HepG2 (cell line): ENCODE results near the gene BCAS3. TPM values are rescaled to one million over a fixed set of nuclear protein-coding genes. Genes with fewer than 3 reads are reported as not detected.
A peak's percentile ranks its signal among the peaks of the same experiment; 100 is the strongest.

Experiments used
- ATF7 ChIP-seq, 2 experiments: fragments of 450-650 bp in 1 of 2; sonication (generic) in 1 of 2; formaldehyde crosslinking in 1 of 2; IDR thresholded peaks; 2 replicates each; pipeline versions ENCODE4 v1.4.0 to v1.6.1; 2016 to 2020; ENCODE audit warnings: antibody characterized with exemption in 1 of 2, mild to moderate bottlenecking in 1 of 2, missing genetic modification reagents in 1 of 2
- FIP1L1 ChIP-seq: fragments of 200-400 bp; formaldehyde crosslinking; IDR thresholded peaks from 2 replicates; pipeline ENCODE4 v1.6.1; 2018; ENCODE audit warnings: low read depth, mild to moderate bottlenecking, low read length, moderate library complexity, borderline replicate concordance; ENCODE audit not compliant: insufficient read depth
- HMG20A ChIP-seq: IDR thresholded peaks from 2 replicates; pipeline ENCODE4 v1.6.1; 2016; ENCODE audit warnings: borderline replicate concordance
- KDM4B ChIP-seq: sonication (generic); formaldehyde crosslinking; IDR thresholded peaks from 2 replicates; pipeline ENCODE4 v1.4.0; 2020; ENCODE audit warnings: missing genetic modification reagents
- KLF13 ChIP-seq: sonication (generic); formaldehyde crosslinking; IDR thresholded peaks from 2 replicates; pipeline ENCODE4 v1.4.0; 2020; ENCODE audit warnings: mild to moderate bottlenecking, missing genetic modification reagents
- NCOA5 ChIP-seq: sonication (generic); formaldehyde crosslinking; IDR thresholded peaks from 2 replicates; pipeline ENCODE4 v1.4.0; 2020; ENCODE audit warnings: missing genetic modification reagents
- NFKB2 ChIP-seq: sonication (generic); formaldehyde crosslinking; IDR thresholded peaks from 2 replicates; pipeline ENCODE4 v1.4.0; 2020; ENCODE audit warnings: missing genetic modification reagents, borderline replicate concordance
- NR3C1 ChIP-seq: sonication (generic); formaldehyde crosslinking; IDR thresholded peaks from 2 replicates; pipeline ENCODE4 v1.4.0; 2020; ENCODE audit warnings: missing genetic modification reagents
- SATB2 ChIP-seq: sonication (generic); formaldehyde crosslinking; IDR thresholded peaks from 2 replicates; pipeline ENCODE4 v1.5.0; 2020; ENCODE audit warnings: missing genetic modification reagents
- SRSF9 ChIP-seq: fragments of 200-400 bp; formaldehyde crosslinking; IDR thresholded peaks from 2 replicates; pipeline ENCODE4 v1.6.1; 2018; ENCODE audit warnings: borderline replicate concordance, mild to moderate bottlenecking, low read depth, low read length; ENCODE audit not compliant: insufficient read depth, poor library complexity, severe bottlenecking
- ZBTB38 ChIP-seq: sonication (generic); formaldehyde crosslinking; IDR thresholded peaks from 2 replicates; pipeline ENCODE4 v1.5.1; 2020; ENCODE audit warnings: mild to moderate bottlenecking, missing genetic modification reagents
- ZBTB7A ChIP-seq: sonication (generic); formaldehyde crosslinking; IDR thresholded peaks from 2 replicates; pipeline ENCODE4 v1.8.0; 2022; ENCODE audit warnings: mild to moderate bottlenecking, missing genetic modification reagents
- ZNF263 ChIP-seq: sonication (generic); formaldehyde crosslinking; IDR thresholded peaks from 2 replicates; pipeline ENCODE4 v1.4.0; 2020; ENCODE audit warnings: missing genetic modification reagents
- ZNF460 ChIP-seq: sonication (generic); formaldehyde crosslinking; IDR thresholded peaks from 2 replicates; pipeline ENCODE4 v1.5.1; 2020; ENCODE audit warnings: missing genetic modification reagents, mild to moderate bottlenecking, borderline replicate concordance
- ZNF562 ChIP-seq: sonication (generic); formaldehyde crosslinking; IDR thresholded peaks from 2 replicates; pipeline ENCODE4 v1.8.0; 2022; ENCODE audit warnings: missing genetic modification reagents, borderline replicate concordance
- ZNF567 ChIP-seq: sonication (generic); formaldehyde crosslinking; IDR thresholded peaks from 2 replicates; pipeline ENCODE4 v1.8.1; 2023; ENCODE audit warnings: mild to moderate bottlenecking, missing genetic modification reagents, borderline replicate concordance
- ZNF737 ChIP-seq: sonication (generic); formaldehyde crosslinking; IDR thresholded peaks from 2 replicates; pipeline ENCODE4 v1.5.0; 2020; ENCODE audit warnings: missing genetic modification reagents, mild to moderate bottlenecking, borderline replicate concordance
- ZNF788 ChIP-seq: sonication (generic); formaldehyde crosslinking; IDR thresholded peaks from 2 replicates; pipeline ENCODE4 v1.5.0; 2020; ENCODE audit warnings: mild to moderate bottlenecking, missing genetic modification reagents, borderline replicate concordance
- polyA plus RNA-seq, 8 experiments: library from polyadenylated mRNA; depleted of rRNA in 3 of 8; stranded (reverse) in 7 of 8; unstranded in 1 of 8; fragments of >200 nt; fragmentation: Illumina TruSeq in 4 of 8; extraction: Trizol in 4 of 8; gene quantifications; 2 replicates each; pipeline versions ENCODE4 v1.2.1 to v1.2.3, GENCODE V29; 2011 to 2016; ENCODE audit warnings: low read depth in 4 of 8, missing spikeins in 1 of 8, mixed read lengths in 1 of 8; ENCODE audit not compliant: insufficient read depth in 1 of 8
- total RNA-seq, 5 experiments: library from RNA; depleted of rRNA; stranded (reverse); fragments of >200 nt; fragmentation: Illumina TruSeq; extraction: Trizol; gene quantifications; 2 replicates each; pipeline ENCODE4 v1.2.3, GENCODE V29; 2016; ENCODE audit warnings: low read depth in 1 of 5
- TF ChIP-seq, protein P1 (sequence below): sonication (generic); formaldehyde crosslinking; IDR thresholded peaks from 2 replicates; pipeline ENCODE4 v1.4.0; 2020; ENCODE audit warnings: missing genetic modification reagents, borderline replicate concordance
- TF ChIP-seq, protein P2 (sequence below): sonication (generic); formaldehyde crosslinking; IDR thresholded peaks from 2 replicates; pipeline ENCODE4 v1.5.1; 2020; ENCODE audit warnings: missing genetic modification reagents, mild to moderate bottlenecking, borderline replicate concordance
- TF ChIP-seq, protein P3 (sequence below): sonication (generic); formaldehyde crosslinking; IDR thresholded peaks from 2 replicates; pipeline ENCODE4 v1.4.0; 2020; ENCODE audit warnings: missing genetic modification reagents, borderline replicate concordance

The BCAS3 gene
- total and polyA plus RNA-seq, 2 of the 13 experiments (the other 11 are each of a cell fraction or from before 2014, with no cell fraction given): 10.7 to 11.2 TPM

DNA sequence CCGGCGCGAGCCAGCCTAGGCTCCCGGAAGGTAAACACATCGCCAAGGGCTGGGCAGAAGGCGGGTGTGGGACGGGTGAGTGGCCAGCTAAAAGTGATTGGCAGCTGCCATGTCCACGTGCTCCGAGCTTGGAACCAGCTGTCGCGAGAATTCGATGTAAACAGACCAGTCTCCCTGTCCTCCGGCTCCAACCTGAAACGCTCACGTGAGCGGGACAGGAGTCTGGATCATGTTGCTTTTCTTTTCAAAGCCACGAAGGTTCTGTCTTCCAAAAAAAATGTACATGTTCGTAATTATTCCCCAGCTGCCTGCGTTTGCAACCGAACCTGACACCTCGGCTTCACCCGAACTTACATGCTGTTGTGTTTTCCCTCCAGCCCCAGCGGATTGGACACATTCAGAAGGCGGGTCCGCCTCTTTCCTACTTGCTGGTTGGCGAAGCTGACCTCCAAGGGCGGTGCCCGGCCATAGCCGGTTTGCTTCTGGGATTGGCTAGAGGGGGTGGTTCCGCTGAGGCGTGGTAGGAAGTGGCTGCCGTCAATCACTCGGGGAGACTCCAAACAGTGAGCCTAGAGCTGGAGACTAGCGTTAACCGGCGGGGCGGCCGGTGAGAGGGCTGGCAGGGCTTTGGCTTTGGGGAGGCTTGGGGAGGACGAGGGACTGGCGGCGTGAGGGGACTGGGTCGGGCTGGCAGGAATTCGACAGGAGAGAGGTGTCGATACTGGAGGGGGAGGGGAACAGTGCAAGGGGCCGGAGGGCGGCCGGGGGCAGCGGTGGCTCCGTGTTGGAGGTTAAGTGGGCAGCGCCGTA lies at the start of gene BCAS3 (continued):
- TF ChIP-seq, protein P1, sequence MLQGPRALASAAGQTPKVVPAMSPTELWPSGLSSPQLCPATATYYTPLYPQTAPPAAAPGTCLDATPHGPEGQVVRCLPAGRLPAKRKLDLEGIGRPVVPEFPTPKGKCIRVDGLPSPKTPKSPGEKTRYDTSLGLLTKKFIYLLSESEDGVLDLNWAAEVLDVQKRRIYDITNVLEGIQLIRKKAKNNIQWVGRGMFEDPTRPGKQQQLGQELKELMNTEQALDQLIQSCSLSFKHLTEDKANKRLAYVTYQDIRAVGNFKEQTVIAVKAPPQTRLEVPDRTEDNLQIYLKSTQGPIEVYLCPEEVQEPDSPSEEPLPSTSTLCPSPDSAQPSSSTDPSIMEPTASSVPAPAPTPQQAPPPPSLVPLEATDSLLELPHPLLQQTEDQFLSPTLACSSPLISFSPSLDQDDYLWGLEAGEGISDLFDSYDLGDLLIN (CRISPR knock-in tag): no peak; the same call in 1 of the 2 replicates
- TF ChIP-seq KDM4B (no peak), SATB2 (CRISPR knock-in tag) (peak; percentile 33; the same call in 1 of the 2 replicates), FIP1L1 (peak; percentile 27; the same call in 1 of the 2 replicates), NFKB2 (CRISPR knock-in tag) (peak; percentile 49; the same call in 1 of the 2 replicates), NCOA5 (CRISPR knock-in tag) (no peak), ZNF562 (no peak), NR3C1 (CRISPR knock-in tag) (no peak), ZBTB7A (CRISPR knock-in tag) (no peak), ZBTB38 (peak; percentile 30), HMG20A (CRISPR knock-in tag) (0 out of 2 replicates have a peak, but pooled peaks have one; percentile 22), ZNF737 (no peak), ZNF567 (CRISPR knock-in tag) (0 out of 2 replicates have a peak, but pooled peaks have one; percentile 73), ATF7 (IDR thresholded peaks at IDR 0.05) (no peak), ATF7 (CRISPR knock-in tag; IDR thresholded peaks at IDR 0.05) (no peak), KLF13 (CRISPR knock-in tag) (no peak), SRSF9 (no peak), ZNF263 (CRISPR knock-in tag) (peak; percentile 75), ZNF460 (CRISPR knock-in tag) (no peak; the same call in 1 of the 2 replicates), ZNF788 (CRISPR knock-in tag) (peak; percentile 92; the same call in 1 of the 2 replicates)
- TF ChIP-seq, protein P2, sequence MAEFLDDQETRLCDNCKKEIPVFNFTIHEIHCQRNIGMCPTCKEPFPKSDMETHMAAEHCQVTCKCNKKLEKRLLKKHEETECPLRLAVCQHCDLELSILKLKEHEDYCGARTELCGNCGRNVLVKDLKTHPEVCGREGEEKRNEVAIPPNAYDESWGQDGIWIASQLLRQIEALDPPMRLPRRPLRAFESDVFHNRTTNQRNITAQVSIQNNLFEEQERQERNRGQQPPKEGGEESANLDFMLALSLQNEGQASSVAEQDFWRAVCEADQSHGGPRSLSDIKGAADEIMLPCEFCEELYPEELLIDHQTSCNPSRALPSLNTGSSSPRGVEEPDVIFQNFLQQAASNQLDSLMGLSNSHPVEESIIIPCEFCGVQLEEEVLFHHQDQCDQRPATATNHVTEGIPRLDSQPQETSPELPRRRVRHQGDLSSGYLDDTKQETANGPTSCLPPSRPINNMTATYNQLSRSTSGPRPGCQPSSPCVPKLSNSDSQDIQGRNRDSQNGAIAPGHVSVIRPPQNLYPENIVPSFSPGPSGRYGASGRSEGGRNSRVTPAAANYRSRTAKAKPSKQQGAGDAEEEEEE (CRISPR knock-in tag): no peak
- TF ChIP-seq, protein P3, sequence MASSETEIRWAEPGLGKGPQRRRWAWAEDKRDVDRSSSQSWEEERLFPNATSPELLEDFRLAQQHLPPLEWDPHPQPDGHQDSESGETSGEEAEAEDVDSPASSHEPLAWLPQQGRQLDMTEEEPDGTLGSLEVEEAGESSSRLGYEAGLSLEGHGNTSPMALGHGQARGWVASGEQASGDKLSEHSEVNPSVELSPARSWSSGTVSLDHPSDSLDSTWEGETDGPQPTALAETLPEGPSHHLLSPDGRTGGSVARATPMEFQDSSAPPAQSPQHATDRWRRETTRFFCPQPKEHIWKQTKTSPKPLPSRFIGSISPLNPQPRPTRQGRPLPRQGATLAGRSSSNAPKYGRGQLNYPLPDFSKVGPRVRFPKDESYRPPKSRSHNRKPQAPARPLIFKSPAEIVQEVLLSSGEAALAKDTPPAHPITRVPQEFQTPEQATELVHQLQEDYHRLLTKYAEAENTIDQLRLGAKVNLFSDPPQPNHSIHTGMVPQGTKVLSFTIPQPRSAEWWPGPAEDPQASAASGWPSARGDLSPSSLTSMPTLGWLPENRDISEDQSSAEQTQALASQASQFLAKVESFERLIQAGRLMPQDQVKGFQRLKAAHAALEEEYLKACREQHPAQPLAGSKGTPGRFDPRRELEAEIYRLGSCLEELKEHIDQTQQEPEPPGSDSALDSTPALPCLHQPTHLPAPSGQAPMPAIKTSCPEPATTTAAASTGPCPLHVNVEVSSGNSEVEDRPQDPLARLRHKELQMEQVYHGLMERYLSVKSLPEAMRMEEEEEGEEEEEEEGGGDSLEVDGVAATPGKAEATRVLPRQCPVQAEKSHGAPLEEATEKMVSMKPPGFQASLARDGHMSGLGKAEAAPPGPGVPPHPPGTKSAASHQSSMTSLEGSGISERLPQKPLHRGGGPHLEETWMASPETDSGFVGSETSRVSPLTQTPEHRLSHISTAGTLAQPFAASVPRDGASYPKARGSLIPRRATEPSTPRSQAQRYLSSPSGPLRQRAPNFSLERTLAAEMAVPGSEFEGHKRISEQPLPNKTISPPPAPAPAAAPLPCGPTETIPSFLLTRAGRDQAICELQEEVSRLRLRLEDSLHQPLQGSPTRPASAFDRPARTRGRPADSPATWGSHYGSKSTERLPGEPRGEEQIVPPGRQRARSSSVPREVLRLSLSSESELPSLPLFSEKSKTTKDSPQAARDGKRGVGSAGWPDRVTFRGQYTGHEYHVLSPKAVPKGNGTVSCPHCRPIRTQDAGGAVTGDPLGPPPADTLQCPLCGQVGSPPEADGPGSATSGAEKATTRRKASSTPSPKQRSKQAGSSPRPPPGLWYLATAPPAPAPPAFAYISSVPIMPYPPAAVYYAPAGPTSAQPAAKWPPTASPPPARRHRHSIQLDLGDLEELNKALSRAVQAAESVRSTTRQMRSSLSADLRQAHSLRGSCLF (CRISPR knock-in tag): no peak; the same call in 1 of the 2 replicates
